ENCODE data around the gene ARV1.
A peak's percentile ranks its signal among the peaks of the same experiment; 100 is the strongest.

ARV1 gene
- total RNA-seq: 8.2 to 13.3 (median 11.8) reads per million in 4 experiments

DNA sequence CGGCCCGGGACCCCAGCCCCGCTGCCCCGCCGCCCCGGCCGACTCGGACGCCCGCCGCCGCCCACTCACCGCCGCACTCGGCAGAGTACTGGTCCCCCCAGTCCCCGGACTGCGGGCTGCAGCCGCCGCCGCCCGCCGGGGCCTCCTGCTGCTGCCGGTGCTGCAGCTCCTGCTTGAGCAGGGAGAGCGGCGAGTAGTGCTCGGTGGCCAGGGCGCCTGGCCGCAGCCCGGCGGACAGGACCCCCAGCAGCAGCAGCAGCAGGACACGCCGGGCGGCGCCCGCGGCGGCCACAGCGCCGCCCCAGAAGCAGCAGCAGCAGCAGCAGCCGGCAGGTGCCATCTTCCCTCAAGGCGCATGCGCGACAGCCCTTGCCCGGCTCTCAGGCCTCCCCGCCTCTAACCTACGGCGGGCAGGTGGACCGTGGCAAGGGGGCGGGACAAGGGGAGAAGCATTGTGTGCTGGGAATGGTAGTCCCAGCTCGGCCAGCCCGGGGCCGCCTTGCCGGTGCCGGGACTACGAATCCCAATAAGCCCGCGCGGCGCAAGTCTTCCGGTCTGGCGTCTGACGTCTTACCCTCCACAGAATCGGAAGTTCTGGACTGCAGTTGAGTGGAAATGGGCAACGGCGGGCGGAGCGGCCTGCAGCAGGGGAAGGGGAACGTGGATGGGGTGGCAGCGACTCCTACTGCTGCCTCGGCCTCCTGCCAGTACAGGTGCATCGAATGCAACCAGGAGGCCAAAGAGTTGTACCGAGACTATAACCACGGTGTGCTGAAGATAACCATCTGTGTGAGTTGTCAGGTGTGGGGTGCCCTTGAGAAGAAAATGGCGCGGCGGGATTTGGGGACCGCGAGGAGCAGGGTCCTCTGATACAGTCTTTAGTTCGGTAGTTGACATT is at the start of gene ARV1, which contains the start of gene TTC13:
Gene ARV1, plus strand, starts transcription at position 604 of the 898 bp plus-strand sequence. Its CDS starts 12 bp downstream, at position 616.
Gene TTC13, minus strand, starts transcription at position 371 of the 898 bp plus-strand sequence. Its CDS starts 31 bp downstream, at position 340.
- DNase-seq: peak; percentile 91

DNA sequence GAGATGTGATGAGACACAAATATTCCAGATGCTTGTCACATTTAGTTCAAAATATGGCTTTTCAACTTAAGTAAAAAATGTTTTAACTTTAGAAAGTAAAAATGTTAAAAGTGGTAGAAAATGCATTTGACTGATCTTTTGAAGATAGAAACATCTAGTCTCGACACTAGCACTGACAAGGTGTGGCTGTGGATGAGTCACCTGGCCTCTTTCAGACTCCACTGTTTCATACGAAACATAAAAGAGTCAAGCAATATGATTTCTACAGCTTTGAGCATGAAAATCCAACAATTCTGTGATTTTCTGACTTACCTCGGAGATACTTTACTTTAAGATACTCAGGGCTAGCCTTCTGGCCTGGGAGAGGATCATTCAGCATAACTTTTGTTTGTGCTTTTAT is 47.9 kb upstream of the ARV1 start:
- no peak for DNase-seq

GRCh38 chr1:230935852-230936251 is 43.0 kb upstream of the ARV1 start:
- no peak for DNase-seq

- no peak for DNase-seq
Measured at GRCh38 chr1:230936475-230936874, 42.4 kb upstream of the ARV1 start.

DNA sequence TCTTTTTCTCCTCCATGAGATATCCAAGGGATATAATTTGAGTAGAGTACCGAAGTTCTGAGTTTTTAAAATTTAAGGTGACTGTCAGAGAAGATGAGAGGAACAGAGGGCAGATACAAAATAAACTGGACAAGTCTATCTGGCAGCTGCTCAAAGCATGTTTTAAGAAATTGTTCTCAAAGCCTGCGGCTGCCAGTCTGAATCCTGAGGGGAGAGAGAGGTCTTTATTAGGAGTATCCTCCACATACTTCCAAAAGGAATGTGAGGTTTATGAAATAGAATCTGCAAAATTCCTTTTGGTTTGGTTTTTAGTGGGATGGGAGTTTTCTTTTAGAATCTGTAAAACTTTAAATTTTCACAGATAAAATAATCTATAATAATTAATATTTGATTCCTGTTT is 41.5 kb upstream of the ARV1 start:
- no peak for DNase-seq

GRCh38 chr1:230938924-230939368 is 39.9 kb upstream of the ARV1 start:
- DNase-seq: no peak

DNA sequence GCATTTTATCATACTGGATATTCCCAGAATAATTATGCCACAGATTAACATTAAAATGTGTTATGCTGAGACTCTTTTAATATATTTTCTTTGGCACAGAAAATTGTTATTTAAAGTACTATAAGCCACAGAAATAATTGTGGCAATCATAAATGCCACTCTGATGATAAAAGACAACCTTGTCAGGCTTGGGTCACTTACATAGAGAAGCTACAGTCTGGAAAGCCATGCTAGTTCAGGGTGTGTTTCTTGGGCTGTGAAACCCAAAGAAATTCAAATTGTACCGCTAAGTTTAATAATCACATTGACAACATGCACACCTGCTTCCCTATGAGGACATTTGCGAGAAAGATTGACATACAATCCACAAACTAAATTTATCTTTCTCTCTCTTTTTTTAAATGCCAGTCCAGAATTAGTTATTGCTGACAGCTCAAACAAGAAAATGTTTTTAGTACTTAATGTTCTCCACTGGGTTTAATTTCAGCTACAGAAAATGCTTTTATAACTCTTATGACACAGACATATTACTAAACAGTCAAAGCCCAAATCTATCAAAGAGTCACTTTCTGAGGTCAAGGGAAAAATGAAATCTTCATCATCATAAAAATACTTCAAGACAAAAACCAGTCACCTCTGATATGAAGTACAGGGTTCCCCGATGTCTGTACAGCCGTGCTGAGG is 38.9 kb upstream of the ARV1 start:
- DNase-seq: no peak

DNA sequence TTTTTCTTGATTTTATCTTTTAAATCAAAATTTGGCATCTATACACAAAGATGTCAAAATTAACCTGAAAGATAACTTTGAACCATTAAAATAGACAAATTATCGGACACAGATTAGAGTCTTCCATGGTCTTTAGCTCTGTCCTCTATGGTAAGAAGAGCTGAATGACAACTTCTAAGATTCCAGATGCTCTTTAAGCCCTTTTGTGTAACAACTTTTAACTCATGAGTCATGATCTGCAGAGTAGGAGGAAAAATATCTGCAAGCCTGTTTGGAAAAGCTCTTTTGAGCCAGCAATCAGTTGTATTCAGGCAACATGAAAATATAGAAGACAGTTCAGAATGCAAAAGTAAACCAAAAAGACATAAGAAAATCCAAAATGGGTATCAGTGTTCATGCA is 38.0 kb upstream of the ARV1 start:
- no peak for DNase-seq

DNA sequence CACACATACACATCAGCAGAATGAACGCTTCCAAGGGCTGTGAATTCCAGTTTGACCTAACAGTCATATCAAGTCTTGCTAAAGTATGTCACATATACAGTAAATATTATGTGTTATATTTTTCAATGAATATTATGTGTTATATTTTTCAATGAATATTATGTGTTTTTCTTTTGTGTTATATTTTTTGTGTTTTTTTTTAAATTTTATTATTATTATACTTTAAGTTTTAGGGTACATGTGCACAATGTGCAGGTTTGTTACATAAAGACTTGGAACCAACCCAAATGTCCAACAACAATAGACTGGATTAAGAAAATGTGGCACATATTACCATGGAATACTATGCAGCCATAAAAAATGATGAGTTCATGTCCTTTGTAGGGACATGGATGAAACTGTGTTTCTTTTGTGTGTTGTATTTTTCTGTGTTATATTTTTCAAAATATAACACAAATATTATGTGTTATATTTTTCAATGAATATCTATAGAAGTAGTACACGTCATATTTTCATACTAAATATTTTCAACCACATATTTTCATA is 35.8 kb upstream of the ARV1 start:
- DNase-seq: no peak

DNA sequence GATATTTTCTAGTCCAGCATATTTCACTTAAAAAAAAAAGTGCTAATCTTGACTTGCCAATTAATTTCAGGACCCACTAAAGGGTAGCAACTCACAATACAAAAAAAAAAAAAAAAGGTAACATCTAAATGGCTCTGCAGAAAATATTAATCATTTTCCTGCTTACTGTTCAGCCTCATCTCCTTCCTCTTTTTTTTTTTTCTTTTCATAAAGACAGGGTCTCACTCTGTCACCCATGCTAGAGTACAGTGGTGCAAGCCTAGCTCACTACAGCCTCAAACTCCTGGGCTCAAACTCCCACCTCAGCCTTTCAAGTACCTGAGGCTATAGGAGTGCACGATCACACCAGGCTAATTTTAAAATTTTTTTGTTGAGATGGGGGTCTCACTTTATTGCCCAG is 30.6 kb upstream of the ARV1 start:
- DNase-seq: no peak

GRCh38 chr1:230948903-230949302 is 30.0 kb upstream of the ARV1 start:
- DNase-seq: no peak

DNA sequence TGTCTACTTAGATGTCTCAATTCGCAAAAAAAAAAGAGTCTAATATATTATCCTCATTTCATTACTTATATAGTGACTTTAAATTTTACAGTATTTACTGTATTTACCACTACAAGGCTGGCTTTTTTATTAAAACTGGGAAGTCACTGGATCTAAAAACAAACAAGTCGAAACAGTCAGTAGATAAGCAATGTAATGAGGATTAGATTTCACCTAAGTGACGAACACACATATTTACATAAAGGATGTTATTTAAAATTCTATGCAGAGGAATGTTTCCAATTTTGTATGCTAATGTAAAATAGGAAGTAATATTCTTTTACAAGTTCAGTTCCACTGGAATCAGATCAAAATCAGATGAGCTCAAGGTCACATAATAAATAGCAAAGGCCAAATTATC is 28.5 kb upstream of the ARV1 start:
- DNase-seq: no peak

DNA sequence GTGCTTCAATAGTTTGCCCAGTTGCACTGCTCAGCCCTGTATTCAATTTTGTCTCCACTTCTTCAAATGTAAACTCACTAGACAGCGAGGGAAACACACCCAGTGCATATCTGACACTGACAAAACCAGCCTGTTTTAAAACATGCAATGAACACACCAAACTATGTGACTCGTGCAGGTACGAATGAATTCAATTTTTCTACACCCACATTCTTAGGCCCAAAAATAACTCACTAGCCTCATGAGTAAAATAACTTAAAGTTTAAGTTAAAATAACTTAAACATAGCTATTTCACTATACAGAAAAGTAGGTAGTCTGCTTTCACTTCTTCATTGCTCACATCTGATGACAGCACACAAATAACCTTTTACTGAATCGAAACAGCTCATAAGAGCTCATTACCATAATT is 21.3 kb upstream of the ARV1 start:
- DNase-seq: no peak

GRCh38 chr1:230958370-230958769 is 20.5 kb upstream of the ARV1 start:
- DNase-seq: no peak

- no peak for DNase-seq
Measured at GRCh38 chr1:230964896-230965295, 14.0 kb upstream of the ARV1 start.

GRCh38 chr1:230965535-230965934 is 13.4 kb upstream of the ARV1 start:
- DNase-seq: no peak

GRCh38 chr1:230966358-230966873 is 12.5 kb upstream of the ARV1 start:
- no peak for DNase-seq

GRCh38 chr1:230970432-230970831 is 8.5 kb upstream of the ARV1 start:
- no peak for DNase-seq

DNA sequence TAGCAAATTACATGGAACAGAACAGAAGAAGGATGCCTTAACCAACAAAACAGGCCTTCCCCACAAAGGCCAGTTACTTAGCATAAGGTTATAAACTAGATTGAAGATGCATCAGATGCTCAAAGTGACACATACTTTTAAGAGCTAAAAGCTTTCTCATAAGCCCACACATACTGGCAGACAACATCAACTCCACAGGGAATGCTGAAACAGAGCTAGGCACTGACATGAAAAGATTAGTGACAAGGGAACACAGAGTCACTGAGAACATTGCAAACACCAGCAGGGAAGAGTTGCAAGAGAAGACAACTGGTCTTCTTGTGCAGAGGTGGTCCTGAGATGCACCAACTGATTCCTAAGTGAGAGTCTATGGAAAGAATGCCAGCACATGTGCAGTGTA is 7.1 kb upstream of the ARV1 start:
- no peak for DNase-seq

- DNase-seq: peak; percentile 23
Measured at GRCh38 chr1:230972855-230973271, 6.0 kb upstream of the ARV1 start.

DNA sequence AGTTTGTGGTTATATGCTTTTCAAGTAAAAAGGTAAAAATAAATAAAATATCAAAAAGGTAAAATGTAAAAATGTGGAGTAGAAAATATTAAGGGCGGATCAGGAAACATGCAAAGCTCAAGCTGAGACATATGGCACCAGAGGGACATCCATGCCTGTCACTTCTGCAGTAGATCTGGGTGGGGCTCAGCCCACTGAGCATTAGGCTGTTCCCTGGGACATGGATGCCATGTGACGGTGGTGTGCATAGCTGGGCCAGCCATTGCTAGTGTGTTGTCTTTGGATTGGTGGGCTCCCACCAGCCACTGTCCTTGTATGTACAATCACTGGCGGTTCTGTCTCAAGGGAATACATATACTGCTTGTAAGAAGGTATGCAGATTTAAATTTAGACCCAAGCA is 3.3 kb upstream of the ARV1 start:
- no peak for DNase-seq

DNA sequence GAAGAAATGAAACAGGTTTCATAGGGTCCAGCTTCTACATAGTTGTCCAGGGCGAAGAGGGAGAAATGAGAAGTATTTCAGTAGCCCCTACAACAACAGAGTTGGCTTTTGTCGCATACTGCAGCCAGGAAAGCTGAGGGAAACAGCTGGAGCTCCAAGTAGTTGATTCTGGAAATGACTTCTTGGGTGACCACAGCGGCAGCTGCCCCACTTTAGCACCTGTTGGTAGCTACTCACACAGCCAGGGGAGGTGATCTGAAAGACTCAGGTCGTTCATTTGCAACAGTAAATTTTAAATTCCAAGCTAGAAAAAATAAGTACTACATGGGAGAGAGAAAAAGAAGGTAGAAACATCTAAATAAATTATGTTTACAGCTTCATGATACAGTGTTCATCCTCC is 2.5 kb upstream of the ARV1 start:
- no peak for DNase-seq

All from effector CD8-positive, alpha-beta T cell (primary cell).